DND-41 (cell line): ENCODE measurements around the gene PKD1.

Experiments
- ATAC-seq: fragments of 200-7000 bp; cut with Tn5 transposase; 3 replicates; pipeline ENCODE4 v1.9.1; 2021; ENCODE audit warnings: low read depth; ENCODE audit not compliant: insufficient read depth
- DNase-seq: peaks from one replicate; pipeline ENCODE4 v3.0.0-alpha.2; 2020
- H2AFZ ChIP-seq: 2 replicates; pipeline ENCODE4 v1.6.0; 2012; ENCODE audit warnings: low read depth, low read length
- H3K27ac ChIP-seq: 2 replicates; pipeline ENCODE4 v1.5.1; 2012; ENCODE audit warnings: low read length, inconsistent platforms
- H3K27me3 ChIP-seq: fragments of 200-600 bp; sonication (generic); 2 replicates; pipeline ENCODE4 v1.6.0; 2012; ENCODE audit warnings: low read length, mild to moderate bottlenecking, inconsistent platforms; ENCODE audit not compliant: insufficient read depth, poor library complexity
- H3K36me3 ChIP-seq: 2 replicates; pipeline ENCODE4 v1.5.1; 2012; ENCODE audit warnings: low read length, inconsistent platforms; ENCODE audit not compliant: insufficient read depth
- H3K4me1 ChIP-seq: 2 replicates; pipeline ENCODE4 v1.5.1; 2012; ENCODE audit warnings: mild to moderate bottlenecking, low read length; ENCODE audit not compliant: insufficient read depth
- H3K4me2 ChIP-seq: 2 replicates; pipeline ENCODE4 v1.6.0; 2012; ENCODE audit warnings: mild to moderate bottlenecking, moderate library complexity, low read length, inconsistent platforms; ENCODE audit not compliant: insufficient read depth
- H3K4me3 ChIP-seq, 2 experiments: fragments of 200-600 bp in 1 of 2; shearing (Covaris generic) in 1 of 2; 2 replicates each; pipeline ENCODE4 v1.5.1; 2012 to 2016; ENCODE audit warnings: inconsistent platforms in 2 of 2, low read length in 2 of 2, mild to moderate bottlenecking in 2 of 2, low read depth in 1 of 2, moderate library complexity in 1 of 2
- H3K79me2 ChIP-seq: 2 replicates; pipeline ENCODE4 v1.6.0; 2012; ENCODE audit warnings: low read length, inconsistent platforms; ENCODE audit not compliant: insufficient read depth
- H3K9ac ChIP-seq: 2 replicates; pipeline ENCODE4 v1.6.0; 2012; ENCODE audit warnings: low read depth, mild to moderate bottlenecking, inconsistent platforms, low read length, moderate library complexity
- H3K9me3 ChIP-seq: 2 replicates; pipeline ENCODE4 v1.5.1; 2012; ENCODE audit warnings: low read length, moderate library complexity, mild to moderate bottlenecking, inconsistent platforms; ENCODE audit not compliant: insufficient read depth, severe bottlenecking
- H4K20me1 ChIP-seq: 2 replicates; pipeline ENCODE4 v1.6.0; 2012; ENCODE audit warnings: low read length; ENCODE audit not compliant: insufficient read depth
- EZH2 ChIP-seq: IDR thresholded peaks from 3 replicates; pipeline ENCODE4 v1.6.1; 2012; ENCODE audit warnings: borderline replicate concordance, low read depth, mild to moderate bottlenecking, moderate library complexity, low read length, inconsistent platforms; ENCODE audit not compliant: severe bottlenecking
- TF ChIP-seq, protein P1 (sequence below): IDR thresholded peaks from 2 replicates; pipeline ENCODE4 v1.5.1; 2012; ENCODE audit warnings: borderline replicate concordance, low read length, moderate library complexity, mild to moderate bottlenecking; ENCODE audit not compliant: poor library complexity, severe bottlenecking; ENCODE audit errors: extremely low read depth

Gene PKD1

DNA sequence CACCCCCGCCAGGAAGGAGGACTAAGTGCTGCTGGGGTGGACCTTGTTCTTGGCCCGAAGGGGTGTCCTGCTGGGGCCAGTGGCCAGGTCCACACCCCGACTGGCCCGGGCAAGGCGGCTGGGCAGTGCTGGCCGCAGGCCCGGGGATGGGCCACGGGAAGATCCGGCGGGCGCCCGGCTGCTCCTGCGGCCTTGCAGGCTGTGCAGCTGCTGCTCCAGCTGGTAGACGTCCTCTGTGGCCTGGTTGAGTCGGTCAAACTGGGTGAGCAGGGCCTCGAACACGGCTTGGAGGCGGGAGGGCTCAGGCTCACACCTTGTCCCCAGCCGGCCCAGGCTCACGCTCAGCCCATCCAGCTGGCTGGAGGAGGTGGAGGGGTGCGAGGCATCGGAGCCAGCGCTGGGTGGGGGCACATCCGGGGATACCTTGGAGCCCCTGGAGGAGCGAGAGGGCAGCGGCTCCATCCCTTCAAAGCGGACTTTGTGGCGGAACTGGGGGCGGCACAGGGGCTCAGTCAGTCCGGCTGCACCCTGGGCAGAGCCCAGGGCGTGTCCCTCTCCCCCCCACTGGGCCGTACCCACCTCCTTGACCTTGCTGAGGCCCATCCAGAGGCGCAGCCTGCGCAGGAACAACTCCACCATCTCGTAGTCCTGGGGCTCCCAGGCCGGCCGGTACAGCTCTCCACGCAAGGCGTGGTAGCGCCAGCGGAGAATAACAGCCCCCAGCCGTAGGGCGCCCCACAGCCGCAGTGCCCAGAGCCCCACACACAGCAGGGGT, 45.8 kb downstream of the PKD1 start:
- H3K36me3 ChIP-seq = peaks cover 93% of the 10 kb centered on the region
- no peak overlapping the region for H3K27ac ChIP-seq
- no peak overlapping the region for H3K4me3 ChIP-seq
- no peak overlapping the region for H2AFZ ChIP-seq
- no peaks in the 10 kb centered on the region for H3K4me1 ChIP-seq
- H3K79me2 ChIP-seq = no peaks in the 10 kb centered on the region
- no peak overlapping the region for H3K4me2 ChIP-seq
- H3K27me3 ChIP-seq = no peaks in the 10 kb centered on the region
- DNase-seq (no peak), ATAC-seq (no peak)
- H3K9ac ChIP-seq = no peak overlapping the region
- H4K20me1 ChIP-seq = peaks cover 16% of the 10 kb centered on the region
- TF ChIP-seq, protein P1, sequence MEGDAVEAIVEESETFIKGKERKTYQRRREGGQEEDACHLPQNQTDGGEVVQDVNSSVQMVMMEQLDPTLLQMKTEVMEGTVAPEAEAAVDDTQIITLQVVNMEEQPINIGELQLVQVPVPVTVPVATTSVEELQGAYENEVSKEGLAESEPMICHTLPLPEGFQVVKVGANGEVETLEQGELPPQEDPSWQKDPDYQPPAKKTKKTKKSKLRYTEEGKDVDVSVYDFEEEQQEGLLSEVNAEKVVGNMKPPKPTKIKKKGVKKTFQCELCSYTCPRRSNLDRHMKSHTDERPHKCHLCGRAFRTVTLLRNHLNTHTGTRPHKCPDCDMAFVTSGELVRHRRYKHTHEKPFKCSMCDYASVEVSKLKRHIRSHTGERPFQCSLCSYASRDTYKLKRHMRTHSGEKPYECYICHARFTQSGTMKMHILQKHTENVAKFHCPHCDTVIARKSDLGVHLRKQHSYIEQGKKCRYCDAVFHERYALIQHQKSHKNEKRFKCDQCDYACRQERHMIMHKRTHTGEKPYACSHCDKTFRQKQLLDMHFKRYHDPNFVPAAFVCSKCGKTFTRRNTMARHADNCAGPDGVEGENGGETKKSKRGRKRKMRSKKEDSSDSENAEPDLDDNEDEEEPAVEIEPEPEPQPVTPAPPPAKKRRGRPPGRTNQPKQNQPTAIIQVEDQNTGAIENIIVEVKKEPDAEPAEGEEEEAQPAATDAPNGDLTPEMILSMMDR = no peak
- no peak for TF ChIP-seq EZH2
- no peaks in the 10 kb centered on the region for H3K9me3 ChIP-seq

DNA sequence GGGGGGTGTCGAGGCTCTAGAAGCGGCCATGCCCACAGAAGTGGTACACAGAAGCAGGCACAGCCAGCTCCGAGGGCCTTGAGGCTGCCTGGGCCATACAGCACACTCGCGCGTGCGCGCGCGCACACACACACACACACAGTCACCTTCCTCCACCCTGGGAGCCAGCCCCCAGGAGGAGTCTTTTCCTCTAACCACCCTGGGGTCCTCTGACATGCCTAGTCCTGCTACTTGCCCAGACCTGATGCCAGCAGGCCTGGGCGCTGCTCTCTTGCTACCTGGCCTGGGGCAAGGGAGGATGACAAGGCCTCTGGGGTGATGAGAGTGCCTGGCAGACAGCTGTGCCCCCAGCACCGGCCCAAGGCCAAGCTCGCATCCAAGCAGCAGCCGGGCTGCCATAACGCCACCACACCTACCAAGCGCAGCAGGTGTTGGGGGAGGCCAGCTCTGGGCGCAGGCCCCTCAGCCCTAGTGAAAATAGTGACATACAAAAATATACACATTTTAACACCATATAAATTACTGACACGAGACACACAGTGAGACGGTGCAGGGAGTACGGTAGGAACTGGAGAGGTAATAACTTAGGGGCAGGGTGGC, 46.8 kb downstream of the PKD1 start:
- TF ChIP-seq, protein P1 = no peak
- Histone ChIP-seq H3K27ac (no peak overlapping the region), H3K4me1 (no peaks in the 10 kb centered on the region), H3K27me3 (no peaks in the 10 kb centered on the region), H3K79me2 (no peaks in the 10 kb centered on the region), H3K9me3 (no peaks in the 10 kb centered on the region), H3K9ac (no peak overlapping the region), H2AFZ (no peak overlapping the region), H4K20me1 (peaks cover 16% of the 10 kb centered on the region), H3K4me3 (no peak overlapping the region), H3K36me3 (peaks cover 91% of the 10 kb centered on the region), H3K4me2 (no peak overlapping the region)
- ATAC-seq (no peak), DNase-seq (no peak)

DNA sequence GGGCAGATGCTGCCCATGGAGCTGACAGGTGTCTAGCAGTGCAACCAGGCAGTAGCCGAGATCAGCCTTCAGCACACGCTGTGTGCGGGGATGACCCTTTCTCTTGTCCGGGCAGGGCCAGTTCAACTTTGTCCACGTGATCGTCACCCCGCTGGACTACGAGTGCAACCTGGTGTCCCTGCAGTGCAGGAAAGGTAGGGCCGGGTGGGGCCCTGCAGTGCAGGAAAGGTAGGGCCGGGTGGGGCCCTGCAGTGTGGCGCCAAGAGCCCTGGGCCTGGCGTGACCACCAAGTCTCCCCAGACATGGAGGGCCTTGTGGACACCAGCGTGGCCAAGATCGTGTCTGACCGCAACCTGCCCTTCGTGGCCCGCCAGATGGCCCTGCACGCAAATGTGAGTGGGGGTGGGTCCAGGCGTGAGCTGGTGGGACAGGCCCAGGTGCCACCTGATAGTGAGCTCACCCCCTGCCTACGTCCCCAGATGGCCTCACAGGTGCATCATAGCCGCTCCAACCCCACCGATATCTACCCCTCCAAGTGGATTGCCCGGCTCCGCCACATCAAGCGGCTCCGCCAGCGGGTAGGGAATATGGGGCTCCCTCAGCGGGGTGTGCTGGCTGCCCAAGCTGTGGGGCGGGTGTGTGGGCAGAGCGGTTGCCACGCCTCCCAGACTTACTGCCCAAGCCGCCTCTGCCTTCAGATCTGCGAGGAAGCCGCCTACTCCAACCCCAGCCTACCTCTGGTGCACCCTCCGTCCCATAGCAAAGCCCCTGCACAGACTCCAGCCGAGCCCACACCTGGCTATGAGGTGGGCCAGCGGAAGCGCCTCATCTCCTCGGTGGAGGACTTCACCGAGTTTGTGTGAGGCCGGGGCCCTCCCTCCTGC, 47.7 kb downstream of the PKD1 start:
- no peaks in the 10 kb centered on the region for H3K9me3 ChIP-seq
- H3K9ac ChIP-seq = no peak overlapping the region
- ATAC-seq (no peak), DNase-seq (no peak)
- H3K27ac ChIP-seq = no peak overlapping the region
- no peak overlapping the region for H2AFZ ChIP-seq
- H4K20me1 ChIP-seq = peaks cover 16% of the 10 kb centered on the region
- peaks cover 93% of the 10 kb centered on the region for H3K36me3 ChIP-seq
- no peak overlapping the region for H3K4me2 ChIP-seq
- H3K79me2 ChIP-seq = no peaks in the 10 kb centered on the region
- TF ChIP-seq EZH2 = no peak
- TF ChIP-seq, protein P1 = no peak
- no peak overlapping the region for H3K4me3 ChIP-seq
- H3K4me1 ChIP-seq = no peaks in the 10 kb centered on the region
- H3K27me3 ChIP-seq = no peaks in the 10 kb centered on the region
